Central memory CD4-positive, alpha-beta T cell (primary cell): ENCODE data around the gene DSCAML1.
A peak's percentile ranks its signal among the peaks of the same experiment; 100 is the strongest.

ENCODE experiments used
- DNase-seq: peaks from one replicate; pipeline ENCODE4 v3.0.0; 2022

DSCAML1 gene

GRCh38 chr11:117600234-117600783, 196.7 kb downstream of the DSCAML1 start:
- no peak for DNase-seq

DNA sequence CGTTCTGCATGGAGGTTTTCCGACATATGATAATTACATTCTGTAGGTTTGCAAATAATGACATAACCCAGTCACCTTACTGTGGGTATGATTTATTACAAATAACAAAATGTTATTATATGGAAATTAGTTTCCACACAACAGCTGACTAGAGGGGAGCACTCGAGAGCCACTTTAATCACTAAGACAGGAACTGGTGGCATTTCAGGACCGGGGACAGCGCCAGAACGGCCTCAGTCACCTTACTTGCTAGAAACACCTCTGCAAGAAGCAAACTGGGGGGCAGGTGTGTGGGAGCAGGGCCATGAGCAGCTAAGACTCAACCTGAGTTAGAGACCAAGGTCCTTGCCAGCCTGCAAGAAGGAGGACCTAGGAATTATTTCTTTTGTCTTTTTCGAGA, 199.9 kb downstream of the DSCAML1 start:
- DNase-seq: peak; percentile 8

DNA sequence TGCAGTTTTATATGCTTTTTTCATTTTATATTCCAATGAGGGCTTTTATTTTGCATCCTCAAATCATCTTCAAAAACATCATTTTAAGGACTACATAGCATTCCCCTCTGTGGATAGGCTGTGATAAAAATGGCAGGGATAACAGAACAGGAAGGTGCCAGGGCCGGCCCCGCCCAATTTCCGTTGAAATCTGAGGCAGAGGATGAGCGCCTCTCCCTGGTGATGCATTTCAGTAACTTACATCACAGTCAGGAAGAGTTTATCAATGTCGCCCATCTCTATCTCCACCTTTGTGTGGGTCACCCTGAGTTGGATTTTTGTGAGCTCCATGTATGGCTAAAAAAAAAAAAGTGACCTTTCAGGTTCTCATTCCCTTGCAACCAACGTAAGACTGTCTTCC, 201.6 kb downstream of the DSCAML1 start:
- DNase-seq: no peak

DNA sequence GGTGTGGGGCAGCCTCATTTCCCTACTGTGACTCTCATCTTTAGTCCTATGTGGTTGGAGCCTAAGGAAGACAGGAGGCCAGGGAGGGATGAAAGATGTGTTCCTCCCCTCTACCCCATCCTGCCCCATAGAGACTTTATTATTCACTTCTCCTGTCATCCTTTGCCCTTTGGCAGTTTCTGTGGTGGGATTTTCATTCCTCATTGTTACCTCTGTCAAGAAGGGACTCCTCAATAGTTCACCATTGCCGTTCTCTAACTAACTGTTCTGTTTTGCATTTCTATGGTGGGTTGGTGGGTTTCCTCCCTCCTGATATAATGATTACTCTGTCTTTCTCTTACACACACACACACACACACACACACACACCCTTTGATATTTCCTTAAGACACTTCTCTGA, 202.3 kb downstream of the DSCAML1 start:
- no peak for DNase-seq

DNA sequence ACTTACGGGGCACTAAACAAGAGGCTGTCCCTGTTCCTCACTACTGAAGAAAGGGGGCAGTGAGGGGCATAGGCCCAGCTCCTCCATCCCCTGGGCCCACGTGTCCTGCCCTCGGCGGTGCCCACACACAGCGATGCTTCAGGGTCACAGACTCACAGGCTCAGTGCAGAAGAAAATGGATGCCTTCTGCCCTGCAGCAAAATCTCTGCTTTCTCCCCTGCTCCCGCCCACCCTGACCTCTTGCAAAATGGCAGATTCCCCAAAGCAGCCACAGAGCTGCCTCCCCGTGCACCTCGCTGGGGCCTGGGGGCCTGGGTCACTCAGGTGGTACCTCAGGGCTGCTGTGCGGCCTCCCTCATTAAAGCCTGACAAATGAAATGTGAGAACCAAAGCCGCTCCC, 204.0 kb downstream of the DSCAML1 start:
- DNase-seq: no peak

DNA sequence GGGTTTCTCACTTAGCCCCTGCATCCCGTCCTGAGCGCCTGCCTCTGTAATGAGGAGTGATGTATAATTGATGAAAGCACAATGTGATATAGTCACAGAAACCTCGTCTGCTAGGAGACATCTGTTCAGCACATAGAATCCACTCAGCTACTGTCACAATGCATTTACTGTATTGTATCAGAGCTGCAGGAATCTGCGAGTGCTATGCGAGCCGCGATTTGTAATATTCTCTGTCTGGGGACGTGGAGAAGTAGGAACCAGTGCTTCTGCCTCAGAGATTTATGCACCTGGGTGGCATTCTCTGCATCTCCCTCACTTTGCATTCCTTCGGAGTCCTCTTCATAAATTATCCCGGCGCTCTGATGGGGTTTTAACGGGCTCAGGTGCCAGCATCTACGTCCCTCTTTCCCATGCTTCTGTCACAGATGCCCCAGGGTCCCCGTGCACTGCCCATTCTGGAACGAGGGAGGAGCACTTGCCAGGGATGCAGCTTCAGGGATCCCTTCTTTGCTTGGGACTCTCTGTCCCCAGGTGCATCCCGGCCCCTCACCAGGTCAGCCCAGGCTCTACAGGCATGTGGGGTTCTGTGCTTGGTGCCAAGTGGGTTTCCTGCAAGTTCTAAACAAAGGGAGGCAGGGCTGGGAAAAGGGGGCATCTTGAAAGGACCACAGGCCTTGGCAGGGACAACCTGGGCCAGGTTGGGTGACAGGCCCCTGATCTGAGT, 205.5 kb downstream of the DSCAML1 start:
- no peak for DNase-seq

DNA sequence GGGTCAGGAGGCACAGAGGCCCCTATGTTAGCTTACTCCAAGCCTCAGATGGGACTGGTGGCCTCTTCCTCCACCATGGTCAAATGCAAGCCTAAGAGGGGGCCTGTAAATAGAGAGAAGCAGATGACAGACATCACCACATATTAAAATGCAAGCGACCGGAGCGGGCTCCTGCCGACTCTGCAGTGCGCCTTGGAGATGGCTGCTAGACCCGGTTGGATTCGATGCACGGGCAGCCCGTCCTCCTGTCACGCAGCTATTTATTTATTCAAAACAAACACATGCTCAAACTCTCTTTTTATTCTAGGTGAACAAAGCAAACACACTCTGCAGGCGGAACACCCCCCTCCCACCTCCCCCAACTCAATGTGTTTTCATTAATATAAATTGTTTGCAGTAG, 208.0 kb downstream of the DSCAML1 start:
- no peak for DNase-seq

- DNase-seq: no peak
These were observed 208.7 kb downstream of the DSCAML1 start for GRCh38 chr11:117588166-117588810.

GRCh38 chr11:117587416-117587815, 209.6 kb downstream of the DSCAML1 start:
- DNase-seq: no peak

- DNase-seq: no peak
These were observed 210.6 kb downstream of the DSCAML1 start for GRCh38 chr11:117586392-117586791.

GRCh38 chr11:117585631-117586030, 211.4 kb downstream of the DSCAML1 start:
- no peak for DNase-seq

DNA sequence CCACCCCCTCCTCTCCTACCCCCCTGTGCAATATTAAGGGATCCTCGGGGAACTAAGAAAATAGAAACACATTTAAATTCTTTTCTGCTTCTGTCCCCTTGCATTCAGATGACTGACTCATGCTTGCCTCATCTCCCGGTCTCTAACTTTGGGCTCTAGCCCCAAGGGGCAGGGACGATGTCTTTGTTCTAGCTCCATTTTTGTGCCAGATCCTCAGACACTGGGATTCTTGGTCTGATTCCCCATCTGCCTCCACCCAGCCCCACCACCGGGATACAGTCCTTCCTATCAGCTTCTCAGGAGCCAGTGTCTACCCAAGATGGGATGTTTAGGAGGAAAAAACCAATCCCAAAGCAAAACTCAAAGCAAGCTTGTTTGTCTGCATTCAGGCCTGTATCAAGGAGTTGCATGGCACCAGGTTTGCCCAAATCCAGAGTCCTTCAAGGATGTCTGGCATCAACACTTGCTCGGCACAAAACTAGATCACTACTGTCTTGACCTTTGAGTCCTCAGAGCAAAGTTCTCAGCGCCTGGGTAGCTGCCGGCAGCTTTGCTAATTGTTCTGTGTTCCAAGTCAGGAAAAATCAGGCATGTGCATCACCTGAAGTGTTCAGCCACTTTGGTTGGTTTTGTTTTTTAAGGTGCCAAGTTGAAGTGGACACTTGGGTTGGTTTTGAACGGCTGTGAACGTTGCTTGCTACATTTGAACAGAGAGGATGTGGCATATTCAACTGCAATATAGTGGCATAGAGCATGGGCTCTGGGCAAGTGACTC, 212.8 kb downstream of the DSCAML1 start:
- DNase-seq: no peak

DNA sequence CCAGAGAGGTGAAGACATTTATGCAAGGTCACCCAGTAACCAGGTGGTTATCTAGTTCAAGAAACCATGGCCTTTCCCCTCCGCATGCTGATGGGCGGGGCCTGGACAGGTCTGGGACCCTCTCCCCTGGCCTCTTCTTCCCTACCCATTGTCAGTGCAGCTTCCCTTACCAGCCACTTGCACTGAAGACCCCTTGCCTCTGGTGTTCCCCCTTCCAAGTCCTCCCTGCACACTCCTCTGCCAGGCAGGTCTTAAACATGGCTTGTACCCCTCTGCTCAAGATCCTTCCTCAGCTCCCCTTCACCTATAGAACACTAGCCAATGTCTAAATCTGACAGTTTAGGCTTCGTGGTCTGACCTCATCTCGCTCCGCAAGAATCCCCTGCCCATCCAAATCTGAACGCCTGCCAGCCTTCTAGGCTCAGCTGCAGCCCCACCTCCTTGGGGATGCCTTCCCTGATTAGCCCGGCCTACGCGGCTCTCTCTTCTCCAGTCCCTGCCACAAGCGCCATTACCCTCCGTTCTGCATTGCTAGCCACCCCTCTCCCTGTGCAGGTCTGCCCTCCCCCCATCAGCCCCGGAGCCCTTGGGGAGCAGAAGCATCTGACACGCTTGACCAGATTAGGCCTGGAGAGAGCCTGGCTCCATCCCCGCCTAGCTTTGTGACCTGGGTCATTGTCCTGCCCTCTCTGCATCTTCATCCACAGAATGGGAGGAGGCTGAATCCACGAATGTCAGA, 213.8 kb downstream of the DSCAML1 start:
- DNase-seq: no peak

DNA sequence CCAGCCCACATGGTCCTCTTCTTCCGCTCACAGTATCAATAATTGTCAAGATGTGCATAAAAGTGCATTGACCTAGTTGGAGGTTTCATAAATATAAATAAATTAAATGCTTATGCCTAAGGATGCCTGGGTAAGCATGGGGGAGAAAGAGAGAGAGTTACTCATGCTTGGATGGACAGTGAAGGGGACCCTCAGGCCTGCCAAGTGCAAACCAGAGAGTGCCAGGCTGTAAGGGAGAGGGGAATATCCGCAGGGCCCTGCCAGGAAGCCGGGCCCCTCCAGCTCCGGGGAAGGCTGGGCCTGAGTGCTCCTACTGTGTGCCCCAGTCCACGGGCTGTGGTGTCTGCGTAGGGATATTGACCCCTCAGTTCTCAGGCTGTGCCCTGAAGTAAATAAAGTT, 214.6 kb downstream of the DSCAML1 start:
- DNase-seq: no peak

DNA sequence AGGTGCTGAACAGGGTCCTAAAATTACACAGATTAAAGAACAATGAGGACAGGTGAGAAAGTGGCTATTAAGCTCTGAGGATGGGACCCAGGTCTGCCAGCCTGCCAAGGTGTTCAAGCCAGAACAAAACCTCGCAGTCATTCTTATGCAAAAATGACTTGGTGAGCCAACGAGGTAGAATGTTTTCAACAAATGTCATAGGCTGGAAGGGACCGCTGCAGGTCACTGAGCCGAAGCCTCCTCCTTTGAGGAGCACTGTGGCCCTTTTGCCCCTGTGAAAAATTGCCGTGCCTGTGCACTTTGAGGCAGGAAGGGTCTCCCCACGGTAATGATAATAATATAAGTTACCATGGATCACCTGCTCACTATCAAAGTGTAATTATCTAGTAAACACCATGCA, 216.2 kb downstream of the DSCAML1 start:
- DNase-seq: no peak

- no peak for DNase-seq
These were observed 217.9 kb downstream of the DSCAML1 start for GRCh38 chr11:117579161-117579560.

- DNase-seq: no peak
These were observed 221.2 kb downstream of the DSCAML1 start for GRCh38 chr11:117575856-117576255.

DNA sequence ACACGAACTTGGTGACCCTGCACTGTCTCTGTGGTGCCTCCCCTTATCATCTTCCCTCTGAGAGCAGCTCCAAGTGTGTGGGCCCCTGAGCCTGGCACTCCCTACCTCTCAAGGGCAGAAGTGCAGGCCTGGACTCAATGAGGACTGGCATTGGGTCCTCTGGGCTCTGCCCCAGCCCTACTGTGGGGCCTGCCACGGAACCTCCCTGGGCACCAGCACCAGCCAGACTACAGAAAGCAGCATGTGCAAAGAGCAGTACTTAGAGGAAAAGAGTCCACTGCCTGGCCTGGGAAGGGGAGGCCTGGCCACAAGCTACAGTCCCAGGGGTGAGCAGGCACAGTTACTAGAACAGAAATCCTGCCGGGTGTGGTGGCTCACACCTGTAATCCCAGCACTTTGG, 222.5 kb downstream of the DSCAML1 start:
- no peak for DNase-seq

DNA sequence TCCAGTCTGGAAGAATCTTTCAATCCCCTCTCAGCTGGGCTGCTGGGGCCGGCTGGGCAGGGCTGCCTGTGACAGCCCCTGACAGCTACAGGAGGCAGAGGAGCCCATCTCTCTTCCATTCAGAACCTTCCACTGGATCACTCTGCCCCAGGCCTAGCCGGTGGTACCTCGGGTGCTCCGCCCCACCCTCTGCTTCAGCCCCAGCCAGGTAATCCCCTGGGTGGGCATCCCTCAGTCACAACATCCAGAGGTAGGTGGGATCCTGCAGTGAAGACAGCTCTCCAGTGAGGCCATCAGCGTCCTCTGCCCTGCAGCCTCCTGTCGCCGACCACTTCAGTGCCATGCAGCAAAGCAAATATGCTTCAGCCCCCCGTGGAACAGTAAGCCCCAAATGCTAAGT, 223.7 kb downstream of the DSCAML1 start:
- no peak for DNase-seq

- no peak for DNase-seq
These were observed 224.3 kb downstream of the DSCAML1 start for GRCh38 chr11:117572671-117573070.

DNA sequence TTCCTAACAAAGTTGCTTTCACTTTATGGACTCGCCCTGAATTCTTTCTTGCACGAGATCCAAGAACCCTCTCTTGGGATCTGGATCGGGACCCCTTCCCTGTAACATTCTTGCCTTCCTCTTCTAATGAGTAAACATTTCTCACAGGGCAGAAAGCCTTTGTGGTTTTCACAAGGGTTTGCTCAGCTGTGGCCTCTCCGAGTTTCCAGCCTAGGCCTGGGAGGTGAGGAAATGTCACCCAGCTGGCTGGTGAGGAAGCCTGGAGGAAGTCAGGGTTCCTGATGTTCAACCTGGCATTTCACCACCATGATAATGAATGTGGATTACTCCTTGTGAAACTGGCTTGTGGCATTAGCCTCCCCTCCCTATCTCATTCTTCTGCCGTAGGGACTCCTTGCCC, 224.9 kb downstream of the DSCAML1 start:
- DNase-seq: no peak

GRCh38 chr11:117570701-117571100, 226.3 kb downstream of the DSCAML1 start:
- DNase-seq: no peak

- no peak for DNase-seq
These were observed 227.1 kb downstream of the DSCAML1 start for GRCh38 chr11:117569911-117570310.
